GM23248 (cell line): ENCODE data around the gene SH3RF1. TPM values are rescaled to one million over a fixed set of nuclear protein-coding genes. Genes with fewer than 3 reads are reported as not detected.

Source experiments
- DNase-seq: peaks from one replicate; pipeline ENCODE4 v3.0.0-alpha.2; 2015
- H2AFZ ChIP-seq: fragments of 200-600 bp; sonication (generic); 2 replicates; pipeline ENCODE4 v1.6.1; 2016; ENCODE audit warnings: antibody characterized with exemption
- H3F3A ChIP-seq: fragments of 200-600 bp; sonication (generic); 2 replicates; pipeline ENCODE4 v1.6.1; 2016; ENCODE audit warnings: mild to moderate bottlenecking, antibody characterized with exemption, mixed run types; ENCODE audit not compliant: insufficient read depth
- H3K27ac ChIP-seq: fragments of 200-600 bp; sonication (generic); 2 replicates; pipeline ENCODE4 v1.5.1; 2016; ENCODE audit warnings: mild to moderate bottlenecking
- H3K27me3 ChIP-seq: fragments of 200-600 bp; sonication (generic); replicated peaks from 2 replicates; pipeline ENCODE4 v1.6.1; 2016; ENCODE audit warnings: mild to moderate bottlenecking; ENCODE audit not compliant: insufficient read depth
- H3K36me3 ChIP-seq: fragments of 200-600 bp; sonication (generic); 2 replicates; pipeline ENCODE4 v1.6.1; 2016; ENCODE audit warnings: low read depth, mild to moderate bottlenecking
- H3K4me1 ChIP-seq: fragments of 200-600 bp; sonication (generic); 2 replicates; pipeline ENCODE4 v1.6.1; 2016; ENCODE audit warnings: mild to moderate bottlenecking; ENCODE audit not compliant: insufficient read depth
- H3K4me2 ChIP-seq: fragments of 200-600 bp; sonication (generic); one replicate; pipeline ENCODE4 v1.6.1; 2016; ENCODE audit warnings: mild to moderate bottlenecking; ENCODE audit not compliant: unreplicated experiment
- H3K4me3 ChIP-seq: fragments of 200-600 bp; sonication (generic); 2 replicates; pipeline ENCODE4 v1.5.1; 2016; ENCODE audit warnings: mild to moderate bottlenecking
- H3K79me2 ChIP-seq: fragments of 200-600 bp; sonication (generic); 2 replicates; pipeline ENCODE4 v1.6.1; 2016; ENCODE audit warnings: mild to moderate bottlenecking; ENCODE audit not compliant: insufficient read depth
- H3K9ac ChIP-seq: fragments of 200-600 bp; sonication (generic); 2 replicates; pipeline ENCODE4 v1.6.1; 2016; ENCODE audit warnings: mild to moderate bottlenecking
- H3K9me2 ChIP-seq: fragments of 200-600 bp; sonication (generic); 2 replicates; pipeline ENCODE4 v1.6.1; 2016; ENCODE audit warnings: mixed run types, mild to moderate bottlenecking, moderate library complexity; ENCODE audit not compliant: insufficient read depth
- H3K9me3 ChIP-seq: fragments of 200-600 bp; sonication (generic); one replicate; pipeline ENCODE4 v1.6.1; 2017; ENCODE audit warnings: low read depth
- H4K20me1 ChIP-seq: fragments of 200-600 bp; sonication (generic); 2 replicates; pipeline ENCODE4 v1.6.0; 2016; ENCODE audit not compliant: insufficient read depth
- EZH2 ChIP-seq: fragments of 200-600 bp; sonication (generic); IDR thresholded peaks from 2 replicates; pipeline ENCODE4 v1.6.1; 2018; ENCODE audit warnings: antibody characterized with exemption, mild to moderate bottlenecking; ENCODE audit not compliant: insufficient read depth, poor library complexity, severe bottlenecking
- EZH2phosphoT487 ChIP-seq: fragments of 200-600 bp; sonication (generic); IDR thresholded peaks from 2 replicates; pipeline ENCODE4 v1.6.1; 2018; ENCODE audit warnings: antibody characterized with exemption, moderate library complexity, mild to moderate bottlenecking, low read depth; ENCODE audit not compliant: insufficient read depth
- whole genome bisulfite sequencing, 2 experiments: methylation state at CpG; one replicate each; pipeline ENCODE4 v1.1.6; 2015 to 2017; ENCODE audit warnings: low lambda C conversion rate in 2 of 2, low coverage in 1 of 2; ENCODE audit errors: missing lambda C conversion rate in 2 of 2; 5-methylcytosine and 5-hydroxymethylcytosine counted together
- in situ Hi-C: fragments of 300-500 bp; cut with MboI; formaldehyde crosslinking; loops from 2 replicates; pipeline ENCODE4 v1.15.0; 2020
- polyA plus RNA-seq: library from polyadenylated mRNA; unstranded; fragments of >200 nt; fragmentation: Nextera tagmentation; extraction: Ambion mirVana; gene quantifications from 2 replicates; pipeline ENCODE4 v1.2.1, GENCODE V29; 2016
- total RNA-seq: library from RNA; depleted of rRNA; stranded (reverse); fragments of >200 nt; shearing (Covaris generic); gene quantifications from 2 replicates; pipeline ENCODE4 v1.2.3, GENCODE V29; 2014

SH3RF1 gene
- total and polyA plus RNA-seq, 2 experiments from 2014 or later: 28.3 to 55.5 TPM

GRCh38 chr4:169098054-169098497 lies 172.7 kb downstream of the SH3RF1 start:
- in situ Hi-C loops: no loop called here
- DNase-seq: no peak
- H3K9me3 ChIP-seq: no peaks in the 10 kb centered on the region

GRCh38 chr4:169096221-169096620 lies 174.5 kb downstream of the SH3RF1 start:
- no peak for DNase-seq
- no peak for TF ChIP-seq EZH2phosphoT487
- TF ChIP-seq EZH2: no peak

More at GRCh38 chr4:169098054-169098497, 172.7 kb downstream of the SH3RF1 start:
- Histone ChIP-seq H3K4me3 (no peak overlapping the region), H3K36me3 (peaks cover 74% of the 10 kb centered on the region), H4K20me1 (no peaks in the 10 kb centered on the region), H3K9me2 (no peaks in the 10 kb centered on the region), H3K9ac (no peak overlapping the region), H3K4me1 (peaks cover 19% of the 10 kb centered on the region), H2AFZ (no peak overlapping the region), H3F3A (peaks cover 62% of the 10 kb centered on the region), H3K27ac (0 out of 2 replicates have a peak overlapping the region, but pooled peaks have one; percentile 35), H3K79me2 (peaks cover 94% of the 10 kb centered on the region), H3K27me3 (no peaks in the 10 kb centered on the region), H3K4me2 (no peak overlapping the region)
- TF ChIP-seq EZH2phosphoT487 (no peak), EZH2 (no peak)
- WGBS, 2 experiments: 95 to 97% methylated on average over 2 of the region's 2 CpGs

GRCh38 chr4:169094656-169095231 lies 176.0 kb downstream of the SH3RF1 start:
- H3K9me3 ChIP-seq: no peaks in the 10 kb centered on the region
- H3K9me2 ChIP-seq: no peaks in the 10 kb centered on the region
- no peak overlapping the region for H3K9ac ChIP-seq
- DNase-seq: no peak
- H2AFZ ChIP-seq: no peak overlapping the region
- H3F3A ChIP-seq: peaks cover 47% of the 10 kb centered on the region
- in situ Hi-C loops: no loop called here
- H3K27ac ChIP-seq: no peak overlapping the region
- peaks cover 79% of the 10 kb centered on the region for H3K79me2 ChIP-seq
- H3K27me3 ChIP-seq: no peaks in the 10 kb centered on the region
- no peak overlapping the region for H3K4me3 ChIP-seq
- H4K20me1 ChIP-seq: no peaks in the 10 kb centered on the region
- H3K4me1 ChIP-seq: peaks cover 8% of the 10 kb centered on the region
- peaks cover 81% of the 10 kb centered on the region for H3K36me3 ChIP-seq
- TF ChIP-seq EZH2phosphoT487: no peak
- TF ChIP-seq EZH2: no peak
- WGBS, 2 experiments: 96 to 100% methylated on average over 4 of the region's 4 CpGs
- no peak overlapping the region for H3K4me2 ChIP-seq

More at GRCh38 chr4:169096221-169096620, 174.5 kb downstream of the SH3RF1 start:
- Histone ChIP-seq H3K79me2 (peaks cover 93% of the 10 kb centered on the region), H3K4me2 (no peak overlapping the region), H3K4me1 (peaks cover 12% of the 10 kb centered on the region), H3K27ac (no peak overlapping the region), H3K9me3 (no peaks in the 10 kb centered on the region), H4K20me1 (no peaks in the 10 kb centered on the region), H3K27me3 (no peaks in the 10 kb centered on the region), H2AFZ (no peak overlapping the region), H3K9me2 (no peaks in the 10 kb centered on the region), H3K4me3 (no peak overlapping the region), H3K36me3 (peaks cover 81% of the 10 kb centered on the region), H3F3A (peaks cover 61% of the 10 kb centered on the region), H3K9ac (no peak overlapping the region)
- WGBS, 2 experiments: 68 to 71% methylated on average over 4 of the region's 4 CpGs
- in situ Hi-C loops: no loop called here

- Histone ChIP-seq H3K9me2 (no peaks in the 10 kb centered on the region), H3K4me3 (no peak overlapping the region), H2AFZ (no peak overlapping the region), H4K20me1 (no peaks in the 10 kb centered on the region), H3K79me2 (peaks cover 62% of the 10 kb centered on the region), H3K4me1 (no peaks in the 10 kb centered on the region), H3K9ac (no peak overlapping the region), H3K27me3 (no peaks in the 10 kb centered on the region), H3K36me3 (peaks cover 76% of the 10 kb centered on the region), H3K4me2 (no peak overlapping the region), H3K27ac (no peak overlapping the region), H3K9me3 (no peaks in the 10 kb centered on the region), H3F3A (peaks cover 48% of the 10 kb centered on the region)
- WGBS, 2 experiments: 84 to 85% methylated on average over 3 of the region's 3 CpGs
- no peak for DNase-seq
- no peak for TF ChIP-seq EZH2
- in situ Hi-C loops: no loop called here
These were observed 177.8 kb downstream of the SH3RF1 start for GRCh38 chr4:169092889-169093522.
